Activated naive CD4-positive, alpha-beta T cell treated with anti-CD3 and anti-CD28 coated beads, Interleukin-2, amount 50 U/mL, for 16 hours (primary cell): Measurements from ENCODE around the gene ACKR1.

Experiments
- DNase-seq: peaks from one replicate; pipeline ENCODE4 v3.0.0-alpha.2; 2020

ACKR1 gene

GRCh38 chr1:159187647-159188374 lies 16.9 kb upstream of the ACKR1 start:
- no peak for DNase-seq

DNA sequence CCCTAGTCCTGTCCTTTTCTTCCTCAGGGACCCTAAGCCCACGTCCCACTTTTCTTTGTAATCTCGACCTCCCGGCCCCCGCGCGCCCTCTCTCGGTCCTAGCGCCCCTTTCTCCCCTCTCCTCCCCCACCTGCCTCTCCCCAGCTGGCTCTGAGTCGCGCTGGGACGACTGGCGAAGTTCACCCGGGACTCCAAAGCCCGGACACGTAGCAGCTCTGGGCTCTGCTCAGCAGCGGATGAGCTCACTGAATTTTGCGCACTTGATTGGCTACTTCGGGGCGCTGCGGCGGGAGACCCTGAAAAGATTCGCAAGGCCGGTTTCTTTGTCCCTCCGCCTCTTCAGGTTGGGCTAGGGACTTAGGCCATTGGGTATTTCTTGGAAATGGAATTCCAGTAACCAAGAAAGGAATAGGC lies 16.3 kb upstream of the ACKR1 start:
- DNase-seq = no peak

- DNase-seq = no peak
These were observed 14.2 kb upstream of the ACKR1 start for GRCh38 chr1:159190441-159190840.

GRCh38 chr1:159196543-159196942 lies 8.1 kb upstream of the ACKR1 start:
- DNase-seq = no peak

DNA sequence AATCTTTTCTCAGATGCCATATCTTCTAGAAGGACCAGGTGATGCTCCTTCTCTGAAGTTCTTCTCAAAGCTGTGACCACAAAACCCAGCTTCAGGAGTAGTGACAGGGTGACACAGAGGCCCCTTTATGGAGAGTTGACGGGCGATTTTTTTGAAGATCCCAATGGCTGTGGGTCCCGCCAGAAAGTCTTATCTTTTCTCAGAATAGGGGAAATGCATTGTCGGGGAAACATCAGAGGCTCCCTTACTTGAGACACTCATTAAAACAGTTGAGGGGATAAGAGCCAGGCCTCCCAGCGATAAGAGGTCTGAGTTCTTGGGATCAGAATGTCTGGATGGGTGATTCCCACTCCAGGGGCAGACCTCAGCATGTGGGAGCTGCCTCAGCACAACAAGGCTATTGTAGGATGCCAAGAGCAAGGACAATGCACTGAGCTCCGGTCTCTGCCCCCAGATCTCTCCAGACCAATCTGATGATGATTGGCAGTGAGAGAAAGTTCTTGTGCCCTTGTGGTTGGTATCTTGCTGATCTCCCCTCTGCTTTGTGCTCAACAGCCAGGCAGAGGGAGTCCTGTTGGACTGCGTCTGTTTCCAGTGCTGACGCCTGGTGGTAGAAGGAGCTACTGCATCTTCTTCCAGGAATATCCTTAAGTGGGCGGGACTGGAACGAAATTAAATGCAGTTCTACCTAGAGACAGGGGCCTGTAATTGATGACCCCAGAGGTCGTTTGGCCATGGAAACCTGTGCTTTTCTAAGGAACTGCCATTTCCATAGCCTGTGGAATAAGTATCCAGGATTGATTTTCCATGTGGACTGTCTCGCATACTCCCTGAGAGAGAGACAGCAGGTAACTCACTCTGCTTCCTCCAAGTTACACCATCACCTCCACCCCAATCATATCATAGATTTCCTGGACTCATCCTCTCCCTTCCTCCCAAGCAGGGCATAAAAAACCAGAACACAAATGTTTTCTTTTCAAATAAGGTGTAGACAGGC lies 6.8 kb upstream of the ACKR1 start:
- peak; percentile 32 for DNase-seq

DNA sequence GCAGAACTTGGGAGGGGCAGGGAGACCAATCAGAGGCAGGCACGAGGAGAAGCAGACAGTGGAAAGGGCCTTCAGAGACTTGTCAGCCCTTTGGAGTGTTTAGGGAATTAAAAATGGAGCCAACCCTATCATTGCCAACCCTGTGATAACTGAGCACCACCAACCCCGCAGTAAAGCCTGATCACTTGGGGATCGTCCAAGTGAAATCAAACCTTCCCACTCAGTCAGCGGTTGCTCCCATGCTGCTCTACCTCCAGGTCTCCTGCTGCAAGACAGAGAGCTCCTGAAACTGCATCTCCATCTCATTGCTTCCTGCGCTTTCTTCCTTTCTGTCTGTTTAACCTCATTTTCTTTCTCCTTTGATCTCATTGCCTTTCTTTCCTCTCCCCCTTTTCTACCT lies 4.8 kb upstream of the ACKR1 start:
- DNase-seq = no peak

GRCh38 chr1:159200769-159201168 lies 3.9 kb upstream of the ACKR1 start:
- DNase-seq = no peak

- no peak for DNase-seq
These were observed 3.0 kb upstream of the ACKR1 start for GRCh38 chr1:159201642-159202041.

DNA sequence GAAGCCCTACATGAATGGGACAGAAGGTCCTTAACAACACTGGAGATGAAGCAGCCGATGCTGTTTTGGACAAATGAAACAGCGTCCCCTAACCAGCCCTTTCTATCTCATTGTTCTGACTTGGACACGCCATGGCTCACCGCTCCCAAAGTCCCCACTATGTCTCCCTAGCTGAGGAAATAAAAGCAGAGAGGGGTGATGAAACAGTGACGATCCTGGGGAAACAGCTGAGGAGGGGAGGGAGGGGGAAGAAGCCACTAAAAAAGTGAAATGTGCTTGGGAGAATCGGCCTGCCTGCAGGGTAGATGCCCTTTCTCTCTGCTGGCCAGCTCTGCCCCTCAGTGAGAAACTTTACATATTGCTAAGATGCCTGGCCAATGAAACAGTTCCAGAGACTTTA lies 1.1 kb upstream of the ACKR1 start:
- no peak for DNase-seq

DNA sequence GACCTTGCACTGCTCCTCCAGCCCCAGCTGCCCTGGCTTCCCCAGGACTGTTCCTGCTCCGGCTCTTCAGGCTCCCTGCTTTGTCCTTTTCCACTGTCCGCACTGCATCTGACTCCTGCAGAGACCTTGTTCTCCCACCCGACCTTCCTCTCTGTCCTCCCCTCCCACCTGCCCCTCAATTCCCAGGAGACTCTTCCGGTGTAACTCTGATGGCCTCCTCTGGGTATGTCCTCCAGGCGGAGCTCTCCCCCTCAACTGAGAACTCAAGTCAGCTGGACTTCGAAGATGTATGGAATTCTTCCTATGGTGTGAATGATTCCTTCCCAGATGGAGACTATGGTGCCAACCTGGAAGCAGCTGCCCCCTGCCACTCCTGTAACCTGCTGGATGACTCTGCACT lies 550 bp downstream of the ACKR1 start:
- DNase-seq = no peak

DNA sequence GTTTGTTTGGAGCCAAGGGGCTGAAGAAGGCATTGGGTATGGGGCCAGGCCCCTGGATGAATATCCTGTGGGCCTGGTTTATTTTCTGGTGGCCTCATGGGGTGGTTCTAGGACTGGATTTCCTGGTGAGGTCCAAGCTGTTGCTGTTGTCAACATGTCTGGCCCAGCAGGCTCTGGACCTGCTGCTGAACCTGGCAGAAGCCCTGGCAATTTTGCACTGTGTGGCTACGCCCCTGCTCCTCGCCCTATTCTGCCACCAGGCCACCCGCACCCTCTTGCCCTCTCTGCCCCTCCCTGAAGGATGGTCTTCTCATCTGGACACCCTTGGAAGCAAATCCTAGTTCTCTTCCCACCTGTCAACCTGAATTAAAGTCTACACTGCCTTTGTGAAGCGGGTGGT lies 1.4 kb downstream of the ACKR1 start:
- DNase-seq = no peak

DNA sequence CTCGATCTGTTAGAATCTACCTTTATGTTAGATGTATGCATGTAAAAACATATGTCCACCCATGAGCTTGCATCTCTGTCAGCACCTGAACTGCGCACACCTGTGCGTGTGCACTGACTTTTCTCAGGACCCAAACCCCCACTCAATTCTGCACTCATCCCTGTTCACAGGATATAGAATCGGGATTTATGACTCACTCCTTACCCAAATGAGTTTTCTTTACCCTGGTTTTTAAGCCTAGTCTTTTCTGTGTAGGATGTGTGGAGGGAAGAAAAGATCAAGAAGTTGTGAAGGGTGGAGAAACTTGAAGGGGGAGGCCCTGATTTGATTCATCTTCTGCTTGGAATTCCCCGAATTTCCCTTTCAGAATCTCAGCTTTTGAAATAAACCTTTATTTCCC lies 2.4 kb downstream of the ACKR1 start:
- no peak for DNase-seq

DNA sequence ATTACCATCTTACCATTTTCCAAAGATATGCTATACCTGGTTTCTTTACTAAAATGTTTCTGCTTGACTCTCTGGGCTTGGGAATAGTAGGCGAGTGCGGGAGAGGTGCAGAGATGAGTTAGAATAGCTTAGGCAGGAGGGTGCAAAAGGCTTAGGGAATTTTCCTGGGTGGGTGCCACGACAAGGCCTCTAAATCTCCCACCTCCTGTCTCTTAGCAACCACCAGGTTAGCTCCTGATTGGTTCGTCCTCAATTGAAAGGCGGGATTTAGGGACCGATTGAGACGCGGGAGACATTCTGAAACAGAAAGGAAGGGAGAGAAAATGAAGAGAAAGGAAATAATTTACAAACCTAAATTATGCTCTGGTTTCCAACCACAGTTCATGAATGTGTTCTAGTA lies 3.1 kb downstream of the ACKR1 start:
- DNase-seq = no peak

GRCh38 chr1:159208175-159208825 lies 3.6 kb downstream of the ACKR1 start:
- no peak for DNase-seq

- no peak for DNase-seq
These were observed 4.4 kb downstream of the ACKR1 start for GRCh38 chr1:159209061-159209460.

DNA sequence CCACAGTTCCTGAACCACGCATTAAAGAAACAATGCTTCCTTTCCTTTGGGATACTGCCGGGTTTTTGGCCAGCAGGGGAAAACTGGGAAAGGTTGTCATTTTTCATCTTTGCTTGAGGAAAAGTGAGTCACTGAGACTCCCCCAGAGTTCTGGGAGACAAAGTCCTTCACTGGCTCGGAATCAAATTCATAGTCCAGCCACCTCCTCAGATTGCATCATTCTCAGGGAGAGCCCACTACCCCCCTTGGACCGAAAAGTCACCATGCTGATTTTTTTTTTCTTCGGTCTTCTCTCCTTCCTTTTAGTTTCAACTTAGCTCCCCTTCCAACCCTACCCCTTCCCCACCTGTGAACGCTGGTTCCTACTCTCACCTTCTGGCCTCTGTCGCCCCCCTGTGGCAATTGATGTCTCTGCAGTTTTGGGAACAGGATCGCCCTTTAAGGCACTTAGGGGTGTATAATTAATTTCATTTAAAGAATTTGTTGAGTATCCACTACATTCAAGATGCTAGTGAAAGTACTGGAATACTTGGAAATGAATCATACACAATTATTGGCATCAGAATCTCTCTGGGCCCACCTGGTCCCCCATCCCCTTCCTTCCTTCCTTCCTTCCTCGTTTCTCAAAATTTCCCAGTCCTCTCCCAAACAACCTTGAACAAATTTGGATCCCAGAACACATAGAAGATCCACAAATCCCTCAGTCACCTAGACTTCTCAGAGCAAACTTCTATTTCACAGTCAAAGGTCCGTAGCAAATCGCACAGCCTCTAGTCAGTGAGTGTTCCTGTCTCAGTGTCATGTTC lies 6.9 kb downstream of the ACKR1 start:
- DNase-seq = peak; percentile 52

DNA sequence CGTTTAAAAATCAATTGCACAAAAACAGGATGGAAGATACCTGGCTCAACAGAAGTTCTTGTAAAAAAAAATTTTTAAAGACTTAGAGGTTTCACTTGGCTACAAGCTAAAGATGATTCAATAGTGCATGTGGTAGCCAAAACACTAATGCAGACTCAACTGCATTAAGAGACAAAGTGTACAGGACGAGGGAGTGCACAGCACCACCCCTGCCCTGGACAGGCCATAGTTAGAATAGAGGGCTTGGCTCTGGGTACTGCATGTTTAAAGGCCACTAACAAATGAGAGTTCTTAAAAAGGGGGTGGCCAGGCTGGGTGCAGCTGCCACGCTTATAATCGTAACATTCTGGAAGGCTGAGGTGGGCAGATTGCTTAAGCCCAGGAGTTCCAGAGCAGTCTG lies 7.9 kb downstream of the ACKR1 start:
- no peak for DNase-seq

DNA sequence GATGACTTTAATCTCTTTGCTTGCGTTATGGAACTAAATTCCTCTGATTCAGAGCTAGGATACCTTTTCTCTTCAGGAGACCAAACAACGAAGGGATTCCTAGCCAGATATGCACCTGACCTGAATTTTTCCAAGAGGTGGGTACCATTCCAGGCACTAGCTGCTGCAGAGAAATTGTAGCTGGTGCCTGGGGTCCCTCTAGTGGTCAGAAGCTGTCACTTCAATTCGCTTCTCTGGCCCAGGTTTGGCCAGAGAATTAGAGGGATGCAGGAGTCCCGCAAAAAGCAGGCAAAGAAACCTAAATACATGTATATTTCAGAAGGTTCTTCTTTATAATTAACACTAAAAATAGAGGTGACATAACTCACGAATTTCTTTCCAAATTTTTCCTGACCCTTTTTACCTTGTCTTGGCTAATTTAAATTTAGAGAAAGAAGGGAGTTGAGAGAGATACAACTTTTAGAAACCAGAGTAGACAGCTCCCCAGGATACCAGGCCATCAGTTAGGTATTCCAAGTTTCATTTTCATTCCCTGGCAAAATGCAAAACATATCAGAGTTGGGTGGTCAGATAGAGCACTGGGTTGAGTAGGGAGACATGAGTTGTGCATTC lies 9.6 kb downstream of the ACKR1 start:
- DNase-seq = peak; percentile 20

DNA sequence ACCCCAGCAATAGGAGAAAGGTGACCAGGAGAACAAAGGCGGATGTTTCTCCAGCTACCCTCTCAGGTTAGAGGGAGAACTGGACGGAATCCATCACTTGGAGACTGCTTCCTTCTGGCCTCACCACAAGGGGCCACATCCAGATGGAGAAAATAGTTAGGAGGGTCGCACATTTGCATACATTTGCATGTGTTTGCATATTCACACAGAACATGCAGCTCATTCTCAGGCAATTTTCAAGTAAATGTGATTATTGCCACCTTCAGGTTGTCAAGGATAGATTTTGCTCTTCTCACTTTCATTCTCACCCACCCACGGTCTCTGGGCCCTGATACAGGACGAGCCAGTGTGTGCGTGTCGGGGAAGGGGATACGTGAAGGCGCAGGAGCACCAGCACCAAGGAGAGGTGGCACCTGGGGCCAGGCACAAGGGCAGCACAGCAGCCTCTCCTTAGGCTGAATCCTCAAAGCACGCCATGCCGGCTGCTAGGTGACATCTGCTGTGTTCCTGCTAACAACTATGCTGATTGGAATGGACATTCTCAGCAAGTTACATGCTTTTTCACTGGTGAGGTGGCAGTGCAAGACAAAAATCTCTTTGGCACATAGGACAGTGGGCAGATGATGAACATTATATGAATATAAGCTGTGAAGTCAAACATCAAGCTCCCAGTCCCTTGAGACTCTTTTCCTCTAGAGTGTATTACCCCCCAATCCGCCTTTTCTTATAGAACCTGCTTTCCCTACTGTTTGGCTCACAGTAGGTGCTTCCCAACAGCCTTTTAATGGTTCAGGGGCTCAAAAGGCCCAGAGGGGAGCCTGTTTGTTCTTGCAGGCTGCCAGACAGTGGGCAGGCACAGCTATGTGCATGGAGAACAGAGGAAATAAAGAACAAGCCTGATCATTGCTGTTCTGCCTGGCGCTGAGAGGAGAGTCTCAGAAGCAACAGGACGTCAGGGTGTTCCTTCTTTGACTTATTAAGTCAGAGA lies 14.3 kb downstream of the ACKR1 start:
- no peak for DNase-seq

GRCh38 chr1:159222075-159222865 lies 17.6 kb downstream of the ACKR1 start:
- no peak for DNase-seq
